Stimulated activated CD8-positive, alpha-beta memory T cell treated with anti-CD3 and anti-CD28 coated beads, Interleukin-15, amount 100 ng/mL, for 4 hours (primary cell): ENCODE measurements around the gene SOX9.

Source experiments
- DNase-seq, 2 donors: peaks; one replicate each; pipeline ENCODE4 v3.0.0-alpha.2; 2020; ENCODE audit warnings: low read depth in 2 of 2

Gene SOX9

DNA sequence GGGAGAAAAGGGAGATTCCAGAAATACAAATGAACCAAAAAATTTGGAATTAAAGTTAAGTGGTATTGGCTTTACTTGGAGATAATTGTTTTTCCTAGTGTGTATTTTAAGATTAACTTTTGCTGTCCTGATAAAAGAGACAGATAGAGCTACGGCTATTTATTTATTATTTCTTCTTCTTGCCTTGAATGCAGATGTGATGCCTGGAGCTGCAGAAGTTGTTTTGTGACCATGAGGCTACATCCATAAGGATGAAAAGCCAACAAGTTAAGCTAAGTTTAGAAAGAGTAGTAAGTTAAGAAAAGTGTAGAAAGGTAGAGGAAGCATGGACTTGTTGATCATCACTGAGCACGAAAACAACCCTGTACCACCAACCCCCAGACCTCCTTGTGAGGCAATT lies 41.7 kb downstream of the SOX9 start:
- no peak for DNase-seq

DNA sequence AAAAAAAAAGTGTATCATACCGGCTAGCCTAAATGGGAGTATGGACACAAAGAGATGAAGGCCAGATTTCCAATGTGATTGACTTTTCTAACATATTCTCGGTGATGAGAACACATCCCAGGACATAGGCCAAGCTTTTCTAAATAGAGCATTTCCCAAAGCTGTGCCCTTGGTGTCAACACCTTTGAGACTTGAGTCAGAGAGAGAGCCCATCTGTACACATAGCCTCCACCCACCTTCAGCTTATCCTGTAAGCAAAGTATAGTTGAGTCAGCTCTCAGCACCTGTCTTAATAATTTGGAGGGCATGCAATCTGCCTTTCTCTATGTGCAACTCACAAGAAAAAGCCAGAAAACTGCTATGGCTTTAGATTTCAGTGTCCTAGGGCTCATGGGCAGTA lies 42.7 kb downstream of the SOX9 start:
- no peak for DNase-seq

DNA sequence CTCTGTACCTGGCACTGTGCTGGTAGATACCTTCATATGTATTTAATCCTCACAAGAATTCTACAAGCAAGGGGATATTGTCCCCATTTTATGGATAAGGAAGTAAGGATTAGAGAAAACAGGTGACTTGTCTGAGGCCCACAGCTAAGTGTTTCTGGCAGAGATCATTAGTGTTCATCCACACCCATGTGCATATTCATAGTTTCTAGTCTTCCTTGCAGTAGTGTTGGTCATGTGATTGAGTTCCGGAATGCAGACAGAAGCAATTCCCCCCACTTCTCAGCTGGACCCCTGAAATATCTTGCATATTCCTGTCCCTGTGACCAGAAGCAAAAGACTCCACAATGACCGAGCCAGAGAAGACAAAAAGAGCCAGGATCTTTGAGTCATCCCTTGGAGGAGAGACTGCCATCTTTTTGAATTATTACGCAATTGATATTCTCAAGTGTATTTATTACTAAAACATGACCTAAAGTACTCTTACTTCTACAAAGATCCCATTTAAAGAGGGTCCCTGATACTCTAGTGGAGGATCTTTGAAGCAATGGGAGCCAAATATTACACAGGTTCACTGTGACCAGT lies 43.4 kb downstream of the SOX9 start:
- DNase-seq = no peak

DNA sequence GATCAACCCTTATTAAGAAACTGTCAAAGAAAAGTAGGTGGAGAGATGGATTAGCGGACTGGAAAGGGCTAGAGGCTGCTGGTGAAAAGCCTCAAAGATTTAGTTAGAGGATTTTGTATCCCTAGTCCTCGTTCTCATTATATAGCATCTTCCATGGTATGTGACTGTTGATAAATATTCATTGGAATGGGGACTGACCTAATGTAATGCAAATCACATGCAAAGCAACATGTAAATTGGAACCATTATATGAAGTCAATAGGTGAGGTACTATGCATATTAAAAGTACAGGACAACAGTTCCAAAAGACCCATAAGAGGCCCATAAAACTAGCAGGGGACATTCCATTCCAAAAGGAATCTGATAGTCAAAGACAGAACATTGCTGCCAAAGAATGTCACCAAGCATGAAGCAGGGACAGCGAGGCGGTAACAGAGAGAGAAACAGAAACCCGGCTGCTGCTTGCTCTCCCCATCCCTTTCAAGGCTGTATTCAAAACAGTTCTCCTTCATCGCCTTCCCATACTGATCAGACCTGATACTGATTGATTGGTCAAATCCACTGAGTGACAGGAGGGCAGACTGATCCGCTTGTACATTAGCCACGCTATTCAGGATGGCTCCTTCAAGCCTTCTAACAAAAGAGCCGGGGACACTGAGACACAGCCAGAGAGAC lies 44.5 kb downstream of the SOX9 start:
- DNase-seq = no peak

DNA sequence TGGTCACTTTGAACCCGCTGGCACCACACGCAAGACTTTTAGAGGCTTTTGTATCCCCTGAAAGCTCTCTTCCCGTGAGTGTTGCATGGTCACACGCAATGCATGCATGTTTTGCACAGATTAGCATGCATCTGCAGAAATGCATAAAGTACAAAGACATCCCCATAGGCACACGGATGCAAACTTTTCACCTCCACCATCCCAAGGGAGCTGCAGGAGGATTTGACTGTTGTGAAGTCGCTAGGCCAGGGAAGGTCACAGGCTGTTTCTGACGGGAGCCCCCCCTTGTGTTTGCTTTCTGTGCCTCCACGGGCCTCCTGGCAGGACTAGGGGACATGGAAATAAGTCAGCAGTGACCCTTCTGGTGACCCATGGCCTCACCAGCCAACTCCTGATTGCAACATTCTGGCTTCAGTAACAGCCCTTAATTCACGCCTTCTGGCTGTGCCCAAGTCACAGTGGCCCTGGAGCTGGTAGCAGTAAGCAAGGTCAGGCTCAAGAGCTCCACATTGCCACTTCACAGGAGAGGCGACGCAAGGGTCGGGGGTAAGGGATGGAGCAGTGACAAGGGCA lies 45.1 kb downstream of the SOX9 start:
- DNase-seq = no peak

DNA sequence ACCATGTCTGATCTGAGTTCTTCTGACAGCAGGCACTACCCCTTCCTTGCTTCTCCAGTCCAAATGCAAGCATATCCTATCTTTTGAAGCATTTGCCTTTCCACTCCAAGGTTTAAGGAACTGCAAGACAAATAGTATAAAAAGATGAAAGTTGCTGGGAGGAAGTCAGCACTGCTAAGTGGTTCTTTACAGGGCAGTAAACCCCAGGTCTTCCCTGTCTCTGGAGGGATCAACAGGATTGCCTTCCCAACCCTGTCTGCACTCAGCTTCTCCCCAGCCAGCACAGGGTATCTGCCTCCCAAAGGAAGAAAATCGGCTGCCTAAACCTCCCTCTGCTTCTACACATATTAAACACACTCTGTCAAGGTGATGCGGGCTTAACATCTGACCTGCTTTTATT lies 46.8 kb downstream of the SOX9 start:
- no peak for DNase-seq

DNA sequence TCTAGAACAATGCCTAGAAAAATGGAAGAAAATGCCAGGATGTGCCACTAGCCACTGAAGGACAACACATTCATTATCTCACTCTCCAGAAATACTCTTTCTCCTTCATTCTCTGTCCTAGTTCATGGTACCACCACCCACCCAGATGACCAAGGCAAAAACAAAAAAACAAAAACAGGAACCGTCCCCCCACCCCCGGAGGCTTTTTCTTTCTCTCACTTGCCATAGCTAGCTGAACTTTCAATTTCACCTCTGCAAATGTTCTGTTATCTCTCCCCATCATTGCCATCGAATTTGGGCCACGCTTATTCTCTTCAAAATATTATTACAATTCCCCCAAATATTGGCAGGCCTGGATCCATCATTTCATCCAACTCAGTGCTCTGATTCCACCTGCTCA lies 49.0 kb downstream of the SOX9 start:
- no peak for DNase-seq

DNA sequence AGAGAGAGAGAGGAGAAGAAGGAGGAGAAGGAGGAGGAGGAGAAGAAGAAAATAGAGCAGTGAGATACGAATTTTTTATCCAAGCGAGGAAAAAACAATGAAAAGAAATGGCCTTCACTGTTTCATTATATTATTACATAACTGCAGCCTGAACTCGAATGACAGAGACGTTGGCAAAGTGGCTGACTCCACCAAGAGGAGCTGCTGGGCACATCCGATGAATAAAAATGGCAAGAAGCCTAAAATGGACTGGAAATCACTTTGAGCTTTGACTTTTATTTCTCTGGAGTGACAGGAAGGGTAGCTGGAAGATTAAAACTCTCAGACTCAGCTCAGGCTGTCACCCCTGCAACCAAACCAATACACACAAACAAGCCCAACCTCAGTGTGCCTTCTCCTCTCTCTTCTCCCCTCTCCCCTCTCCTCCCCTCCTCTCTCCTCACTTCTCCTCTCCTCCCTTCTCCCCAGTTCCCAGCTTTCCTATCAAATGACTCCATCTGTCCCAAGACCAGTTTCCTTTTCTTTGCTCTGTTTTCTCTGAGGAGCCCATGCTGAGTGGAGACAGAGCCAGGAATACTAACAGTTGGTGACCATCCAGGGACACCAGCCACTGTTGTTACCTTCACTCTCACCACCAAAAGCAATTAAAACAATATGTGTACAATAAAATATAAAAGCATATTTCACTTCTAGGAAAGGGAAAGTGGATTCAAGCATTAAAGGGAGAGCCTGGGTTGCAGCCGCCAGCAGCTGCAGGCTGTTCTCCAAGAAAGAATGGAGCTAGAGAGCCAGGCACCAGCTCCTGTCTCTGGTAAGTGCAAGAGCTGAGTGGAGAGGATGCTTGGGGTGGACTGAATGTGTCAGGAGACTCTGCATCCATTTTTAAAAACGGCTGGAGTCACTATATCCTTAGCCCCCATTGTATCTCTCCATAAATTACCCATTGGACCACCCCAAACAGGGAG lies 51.2 kb downstream of the SOX9 start:
- no peak for DNase-seq

DNA sequence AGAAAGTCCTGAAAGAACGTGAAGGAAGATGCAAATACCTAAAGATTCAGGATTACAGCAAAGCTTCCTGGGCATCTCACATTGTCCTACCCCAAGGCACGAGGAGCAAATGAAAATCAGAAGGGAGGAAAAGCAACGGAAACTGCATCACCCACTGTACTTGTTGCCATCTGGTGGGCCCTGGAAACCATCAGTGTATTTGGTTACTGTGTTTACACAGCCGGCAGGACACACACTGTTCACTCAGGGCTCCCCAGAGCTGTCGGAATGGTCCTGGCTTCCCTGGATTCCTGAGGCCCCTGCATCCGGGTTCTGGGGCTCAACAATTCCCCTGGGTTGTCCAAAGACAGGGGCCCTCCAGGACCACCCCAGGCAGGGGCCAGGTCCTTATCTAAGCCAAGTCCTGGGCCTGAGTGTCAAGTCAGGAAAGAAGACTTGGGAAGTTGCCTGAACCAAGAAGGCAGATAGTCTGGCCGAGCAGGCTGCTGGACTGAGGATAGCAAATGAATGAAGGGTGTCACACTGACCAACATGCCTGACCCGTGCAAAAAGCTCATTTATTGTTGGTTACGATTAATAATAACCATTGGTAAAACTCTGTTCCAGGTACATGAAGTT lies 52.8 kb downstream of the SOX9 start:
- no peak for DNase-seq

DNA sequence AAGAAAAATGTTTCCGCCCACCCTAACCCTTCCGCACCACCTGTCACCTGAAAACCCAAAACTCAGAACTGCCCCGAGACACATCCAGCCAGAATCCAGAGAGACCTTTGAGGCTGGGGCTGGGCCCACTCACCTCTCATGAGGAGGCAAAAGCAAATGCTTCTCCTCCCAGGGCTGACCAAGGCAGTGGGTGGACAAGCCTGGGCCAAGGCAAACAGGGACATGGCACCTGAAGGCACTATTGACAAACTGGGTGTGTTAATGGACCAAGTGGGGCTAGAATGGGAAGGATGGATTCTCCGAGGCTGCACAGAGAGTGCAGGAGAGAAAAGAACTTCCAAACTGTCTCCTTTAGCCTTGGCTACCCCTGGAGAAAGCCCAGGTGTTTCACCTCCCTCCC lies 54.4 kb downstream of the SOX9 start:
- no peak for DNase-seq
